CD4-positive, alpha-beta T cell treated with Interleukin-1 beta for 1 hour (primary cell): Measurements from ENCODE around the gene LIPC.

Source experiments
- DNase-seq, 2 donors: peaks; one replicate each; pipeline ENCODE4 v3.0.0-alpha.2; 2020 to 2022

Gene LIPC

DNA sequence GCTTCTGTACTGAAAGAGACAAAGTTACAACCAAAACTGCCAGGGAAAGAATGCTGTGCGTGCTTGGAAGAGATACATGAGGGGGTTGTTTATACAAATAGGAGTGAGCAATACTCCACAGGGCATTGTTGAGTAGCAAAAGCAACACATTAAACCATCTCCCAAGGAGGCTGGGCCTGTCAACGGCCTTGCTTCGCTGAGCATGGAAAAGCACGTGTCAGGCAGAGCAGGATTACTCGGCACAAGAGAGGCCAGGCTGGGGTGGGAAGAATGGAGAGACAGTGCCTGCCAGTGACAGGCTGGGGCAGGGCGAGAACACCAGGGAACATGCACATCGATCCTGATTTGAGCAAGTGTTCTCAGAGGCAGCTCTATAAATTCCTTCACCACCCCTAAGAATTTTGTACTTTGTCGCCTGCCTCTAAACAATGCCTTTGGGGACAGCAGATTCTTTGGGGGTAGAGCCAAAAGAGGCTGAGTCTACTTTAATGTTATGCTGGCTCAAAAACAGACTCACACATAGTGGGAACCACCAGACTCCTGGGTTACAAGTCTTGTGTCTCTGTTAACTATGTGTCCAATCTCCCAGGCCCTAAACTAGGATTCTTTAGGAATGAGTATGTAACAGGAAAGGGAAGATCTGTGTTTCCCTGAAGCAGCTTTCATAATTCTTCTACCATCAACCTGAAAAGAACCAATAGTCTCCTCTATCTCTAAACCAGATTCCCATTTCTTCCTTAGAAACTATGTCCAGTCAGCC lies 67.2 kb downstream of the LIPC start:
- DNase-seq, result no peak

DNA sequence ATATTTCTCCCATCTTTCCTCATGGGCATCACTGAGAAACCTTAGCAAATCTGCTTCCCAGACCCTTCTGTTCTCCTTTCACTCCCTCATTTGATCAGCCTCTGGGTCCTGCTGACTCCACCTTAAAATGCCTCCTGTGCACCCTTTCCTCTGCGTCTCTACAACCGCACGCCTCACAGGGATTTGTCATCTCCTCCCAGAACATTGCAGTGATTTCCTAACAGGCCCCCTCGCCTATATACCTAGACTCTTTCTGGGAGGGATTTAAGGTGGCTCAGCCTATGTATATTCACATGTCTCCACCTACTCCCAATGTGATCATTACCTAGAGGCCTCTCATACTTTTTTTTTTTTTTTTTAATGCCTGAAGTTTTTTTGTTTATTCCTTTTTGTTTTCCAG lies 69.2 kb downstream of the LIPC start:
- DNase-seq, result no peak

DNA sequence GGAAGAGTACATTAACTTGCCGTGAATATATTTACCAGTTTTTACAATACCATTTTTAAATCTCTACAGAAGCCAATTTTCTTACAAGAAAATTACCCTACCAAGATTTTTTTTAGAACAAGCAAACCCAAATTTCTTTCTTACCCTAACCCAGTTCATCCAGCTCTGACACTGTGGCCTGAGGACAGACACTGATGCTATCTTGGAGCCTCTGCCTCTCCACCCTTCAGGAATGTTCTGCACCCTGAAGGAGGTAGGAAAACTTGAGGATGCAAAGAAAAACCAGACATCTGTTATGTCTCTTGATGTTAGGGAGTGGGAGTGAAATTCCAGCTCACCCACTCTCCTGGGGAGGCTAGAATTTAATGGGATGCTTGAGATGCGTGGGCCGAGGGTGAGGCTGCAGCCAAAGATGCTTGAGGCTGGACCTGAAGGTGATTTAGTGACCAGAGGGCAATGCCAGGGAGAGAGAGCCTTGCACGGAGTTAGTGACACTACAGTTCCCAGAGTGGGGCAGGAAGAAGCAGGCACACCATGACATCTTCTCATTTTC lies 69.9 kb downstream of the LIPC start:
- DNase-seq, result no peak

DNA sequence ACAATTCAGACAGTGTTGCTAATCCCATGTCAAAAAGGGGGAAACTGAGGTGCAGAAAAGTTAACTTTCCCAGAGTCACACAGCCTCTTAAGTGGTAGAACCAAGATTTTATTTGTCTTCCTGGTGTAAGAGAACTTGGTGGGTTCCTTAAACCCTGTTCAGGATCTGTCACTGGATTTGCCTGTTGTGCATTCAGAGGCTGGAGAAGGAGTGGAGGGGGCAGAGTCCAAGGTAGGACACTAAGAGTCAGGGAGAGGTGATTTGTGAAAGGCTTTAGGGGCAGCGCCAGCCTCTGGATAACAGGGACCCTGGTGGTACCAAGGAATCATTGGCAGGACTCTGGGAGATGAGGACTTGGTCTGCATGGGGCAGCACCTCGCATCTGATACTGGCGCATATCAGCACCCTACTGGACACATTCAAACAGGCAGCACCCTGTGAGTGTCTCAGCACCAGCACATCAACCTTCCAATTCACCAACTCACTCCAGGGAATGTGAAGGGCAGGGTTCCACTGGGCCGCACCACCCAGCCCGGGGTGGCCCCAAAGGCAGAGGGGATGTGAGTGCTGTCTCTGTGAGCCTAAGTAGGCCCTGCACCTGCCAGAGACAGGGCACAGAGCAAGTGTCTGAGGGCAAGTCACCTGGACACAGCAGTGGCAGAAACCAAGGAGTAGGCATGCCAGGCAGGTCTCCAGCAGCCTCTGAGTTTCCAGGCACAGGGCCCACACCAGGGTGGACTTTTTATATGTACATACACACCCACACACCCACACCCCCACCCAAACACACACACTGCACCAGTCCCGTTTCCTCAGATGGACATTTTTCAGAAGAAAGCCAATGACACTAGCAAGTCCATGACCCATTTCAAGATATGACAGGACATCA lies 71.6 kb downstream of the LIPC start:
- no peak for DNase-seq

DNA sequence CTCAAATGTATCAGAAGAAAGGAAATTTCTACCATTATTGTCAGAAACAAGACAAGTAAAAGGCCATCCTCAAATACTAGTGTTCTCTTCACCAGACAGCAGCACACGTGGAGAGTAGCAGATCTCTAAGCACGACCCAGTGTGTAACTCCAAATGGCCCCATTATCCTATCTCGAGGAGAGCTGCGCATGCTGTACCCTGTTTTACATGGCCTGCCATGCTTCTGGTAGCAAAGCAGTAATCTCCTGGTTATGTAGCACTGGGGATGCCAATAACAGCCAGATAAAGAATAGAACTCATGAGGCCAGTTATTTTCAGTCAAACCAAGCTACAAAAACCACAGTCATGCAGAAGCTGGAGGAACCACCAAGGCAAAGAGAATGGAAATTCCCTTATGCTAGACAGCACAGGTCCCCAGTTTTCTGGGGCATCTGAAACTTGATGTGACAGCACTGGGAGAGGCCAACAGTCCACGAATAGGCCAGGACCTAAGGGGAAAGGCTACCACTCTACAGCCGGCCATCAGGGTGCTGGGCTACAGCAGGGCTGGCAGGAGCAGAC lies 73.0 kb downstream of the LIPC start:
- no peak for DNase-seq

DNA sequence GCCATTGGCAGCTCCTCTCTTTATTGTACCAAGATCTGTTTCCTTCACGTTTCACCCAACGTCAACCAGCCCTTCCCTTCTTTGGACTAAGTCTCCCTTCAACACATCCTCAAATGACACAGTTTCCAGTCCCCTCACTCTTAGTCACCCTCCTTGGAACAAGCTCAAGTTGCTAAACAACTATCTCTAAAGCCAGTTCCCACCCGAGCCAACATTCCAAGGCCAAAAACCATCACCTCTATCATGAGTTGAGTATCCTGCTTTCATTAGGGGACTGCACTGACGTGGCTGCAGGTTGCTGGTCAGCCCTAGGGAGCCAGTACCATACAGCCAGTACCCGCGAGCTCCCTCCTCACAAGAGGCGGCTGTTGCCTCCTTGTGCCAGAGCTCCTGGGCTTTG lies 73.8 kb downstream of the LIPC start:
- no peak for DNase-seq

DNA sequence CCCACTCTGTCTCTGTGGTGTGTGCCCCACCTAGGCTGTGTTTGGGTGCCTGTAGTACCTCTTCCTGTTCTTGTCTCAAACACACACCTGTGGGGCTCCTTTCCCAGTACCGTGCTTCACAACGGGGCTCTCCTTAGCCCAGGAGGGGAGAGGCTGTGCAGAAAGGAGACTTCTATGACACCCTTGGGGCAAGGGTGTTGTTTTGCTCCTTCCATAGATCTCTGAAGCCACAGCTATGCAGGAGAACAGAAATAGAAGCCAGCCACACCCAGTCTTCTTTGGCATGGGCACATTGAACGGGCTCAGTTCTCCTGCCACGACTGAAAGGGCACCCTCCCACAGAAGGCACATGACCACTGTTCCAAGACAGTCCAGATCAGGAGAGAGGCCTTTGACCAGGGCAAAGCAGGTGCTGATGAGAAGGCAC lies 74.3 kb downstream of the LIPC start:
- DNase-seq, result no peak

DNA sequence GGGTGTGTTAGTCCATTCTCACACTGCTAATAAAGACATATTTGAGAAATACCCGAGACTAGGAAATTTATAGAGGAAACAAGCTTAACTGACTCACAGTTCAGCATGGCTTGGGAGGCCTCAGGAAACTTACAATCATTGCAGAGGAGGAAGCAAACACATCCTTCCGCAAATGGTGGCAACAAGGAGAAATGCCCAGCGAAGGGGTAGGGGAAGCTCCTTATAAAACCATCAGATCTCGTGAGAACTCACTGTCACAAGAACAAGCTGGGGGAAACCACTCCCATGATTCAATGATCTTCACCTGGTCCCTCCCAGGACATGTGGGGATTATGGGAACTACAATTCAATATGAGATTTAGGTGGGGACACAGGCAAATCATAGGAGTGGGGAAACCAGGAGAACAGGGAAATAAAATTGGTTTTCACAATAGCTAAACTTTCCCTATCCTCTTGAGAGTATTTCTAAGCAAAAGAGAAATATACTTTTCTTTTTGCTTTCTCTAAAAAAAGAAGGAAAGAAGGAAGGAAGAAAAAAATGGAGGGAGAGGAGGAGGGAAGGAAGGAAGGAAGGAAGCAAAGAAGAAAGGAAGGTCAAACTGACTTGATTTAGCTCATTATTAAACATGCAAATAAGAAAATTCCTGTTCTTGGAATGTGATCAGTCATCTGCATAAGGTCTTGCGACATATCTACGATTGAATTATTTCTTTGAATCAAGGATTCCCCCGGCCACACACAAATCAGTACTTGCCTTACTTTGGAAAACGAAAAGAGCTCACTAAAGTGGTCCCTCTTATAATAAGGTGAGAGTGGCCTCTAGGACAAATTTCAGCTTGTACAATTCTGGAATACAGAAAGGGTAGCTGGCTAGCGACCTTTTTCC lies 75.2 kb downstream of the LIPC start:
- DNase-seq, result peak in 1 of 2 donors; percentile 36

DNA sequence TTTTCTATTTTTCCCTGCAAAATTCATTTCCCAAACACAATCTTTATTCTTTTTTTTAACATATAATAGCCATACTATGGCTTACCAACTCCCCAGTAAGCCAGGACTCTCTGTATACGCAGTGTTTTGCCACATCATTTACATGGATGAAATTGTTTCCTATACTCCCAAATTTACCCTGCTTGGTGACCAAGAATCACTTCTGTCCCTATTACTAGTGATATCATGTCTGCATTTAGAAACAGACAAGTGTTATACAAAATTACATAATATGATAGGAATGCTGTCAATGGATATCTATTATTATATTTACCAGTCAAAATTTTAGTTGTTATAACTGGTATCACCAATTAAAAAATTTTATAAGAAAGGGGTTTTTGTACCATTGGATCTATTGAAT lies 77.8 kb downstream of the LIPC start:
- no peak for DNase-seq

DNA sequence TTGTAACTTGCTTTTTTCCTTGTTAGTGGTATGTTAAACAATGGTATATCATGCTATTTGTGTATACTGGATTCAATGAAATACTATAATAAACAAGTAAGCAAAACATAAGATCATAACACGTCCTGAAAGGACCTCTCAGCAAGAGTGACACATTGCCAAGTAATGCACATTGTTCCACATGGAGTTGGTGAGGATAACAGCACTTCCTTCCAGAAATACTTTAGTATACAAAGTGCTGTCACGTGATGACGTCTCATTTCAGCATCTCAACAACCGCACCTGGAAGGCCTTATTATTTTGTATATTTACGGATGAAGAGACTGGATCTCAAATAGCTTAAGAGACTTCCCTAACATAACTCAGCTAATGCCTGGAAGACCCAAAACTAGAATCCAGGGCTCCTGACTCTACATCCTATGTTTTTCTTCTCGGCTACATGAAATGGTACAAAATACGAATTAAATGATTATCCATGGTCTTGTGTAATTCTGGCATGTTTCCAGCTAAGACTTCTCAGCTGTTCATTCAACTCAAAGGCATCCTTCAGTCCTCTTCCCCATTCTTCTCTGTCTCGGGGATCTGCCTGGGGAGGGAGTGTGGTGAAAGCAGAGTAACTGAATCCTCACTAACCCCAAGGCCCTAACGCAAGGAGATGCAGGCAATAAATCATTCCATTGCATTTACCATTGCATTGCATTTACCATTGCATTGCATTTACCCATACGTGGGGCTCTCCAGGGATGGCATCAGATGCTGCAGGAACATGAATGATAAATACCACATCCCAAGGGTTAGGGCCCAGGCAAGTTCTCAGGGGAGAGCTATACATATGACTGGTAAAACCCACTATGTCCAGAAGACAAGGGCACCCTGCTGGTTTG lies 79.2 kb downstream of the LIPC start:
- DNase-seq, result no peak

DNA sequence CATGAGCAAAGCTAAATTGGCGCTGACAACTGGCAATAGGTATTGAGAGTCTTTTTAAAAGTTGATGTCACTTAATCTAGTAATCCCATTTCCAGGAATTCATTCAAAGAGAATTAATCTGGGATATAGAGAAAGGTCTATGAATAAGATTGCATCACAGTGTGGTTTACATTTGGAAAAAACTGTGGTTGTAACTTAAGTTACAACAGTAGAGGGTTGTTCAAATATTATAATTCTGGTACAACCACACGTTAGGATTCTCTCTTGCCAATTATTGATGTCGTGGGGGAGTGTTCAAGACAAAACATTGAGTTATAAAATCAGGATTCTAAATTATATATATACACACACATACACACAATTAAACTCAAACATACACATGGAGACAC lies 79.8 kb downstream of the LIPC start:
- DNase-seq, result no peak

DNA sequence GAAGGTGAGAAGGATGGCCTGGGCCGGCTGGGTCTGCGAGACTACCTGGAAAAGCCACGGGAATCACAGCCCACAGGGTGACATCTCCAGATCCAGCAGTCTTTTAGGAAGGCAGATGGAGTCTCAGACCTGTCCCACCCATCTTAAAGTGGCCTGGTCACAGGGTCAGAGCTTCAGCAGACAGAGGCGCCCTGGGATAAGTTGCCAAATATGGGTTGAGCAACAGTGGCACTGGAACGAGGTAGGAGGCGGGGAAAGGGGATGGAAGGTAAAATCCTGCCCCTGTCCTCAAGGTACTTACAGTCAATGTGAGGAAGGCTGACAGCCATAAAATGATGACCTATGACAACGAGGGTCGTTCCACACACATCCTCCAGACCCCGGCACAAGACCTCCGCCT lies 80.7 kb downstream of the LIPC start:
- no peak for DNase-seq

DNA sequence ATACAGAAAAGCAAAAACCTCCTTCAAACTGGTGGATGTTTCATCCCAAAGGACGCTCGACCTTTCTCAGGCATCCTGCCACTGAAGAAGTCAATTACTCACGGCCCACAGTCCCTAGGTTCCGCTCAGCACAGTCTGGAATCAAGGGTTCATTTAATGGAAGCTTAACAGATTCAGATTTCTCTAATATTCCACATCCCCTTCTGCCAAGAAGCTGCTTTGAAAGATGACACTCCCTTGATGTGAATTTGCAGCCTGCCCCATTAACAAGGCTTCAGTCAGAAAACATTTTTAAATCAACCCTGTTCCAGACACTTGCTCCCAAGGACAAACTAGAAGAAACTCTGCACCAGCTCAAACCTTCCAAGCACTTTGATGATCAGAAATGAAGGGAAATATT lies 81.2 kb downstream of the LIPC start:
- DNase-seq, result no peak

DNA sequence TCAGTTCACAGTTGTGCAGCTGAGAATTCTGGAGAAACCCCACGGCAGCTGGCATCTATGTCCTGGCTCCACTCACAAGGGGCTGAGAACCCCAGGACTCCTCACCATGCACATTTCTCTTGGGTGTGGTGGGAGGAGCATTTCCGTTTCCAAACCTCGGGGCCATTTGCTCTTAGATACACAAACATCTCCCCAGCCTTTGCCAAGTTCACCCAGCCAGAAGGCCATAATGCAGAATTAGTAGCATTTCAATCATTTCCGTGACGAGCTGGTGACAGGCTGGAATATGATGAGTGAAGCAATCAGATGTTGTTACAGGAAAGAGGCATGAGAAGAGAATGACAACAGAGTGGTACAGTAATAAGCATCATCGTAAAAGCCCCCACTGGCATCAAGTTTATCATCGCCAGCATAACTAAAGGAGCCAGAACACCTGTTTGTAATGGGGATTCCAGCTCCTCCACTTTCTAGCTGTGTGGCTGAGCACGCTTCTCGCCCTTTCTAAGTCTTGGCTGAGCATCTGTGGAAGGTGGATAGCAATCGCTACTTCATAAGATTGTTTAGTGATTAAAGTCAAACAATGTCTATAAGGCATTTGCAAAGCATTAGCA lies 82.0 kb downstream of the LIPC start:
- DNase-seq, result no peak

DNA sequence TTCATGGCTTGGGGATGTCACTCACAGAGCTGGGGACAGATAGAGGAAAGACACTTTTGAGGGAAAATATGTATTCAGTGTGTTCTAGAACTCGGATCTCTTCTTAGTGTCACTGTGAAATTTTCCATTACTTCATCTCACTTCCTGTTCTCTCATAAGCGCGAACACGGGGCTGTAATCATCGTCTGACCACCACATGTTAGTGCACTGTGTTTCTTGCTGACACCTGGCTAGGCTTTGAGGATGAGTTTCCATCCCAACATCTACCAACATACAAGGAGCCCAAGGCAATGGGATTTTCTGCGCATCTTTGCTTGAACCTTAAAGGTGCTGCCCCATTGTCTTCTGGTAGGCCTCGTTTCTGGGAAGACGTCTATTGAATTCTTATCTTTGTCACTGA lies 84.0 kb downstream of the LIPC start:
- peak; percentile 18 to 22 for DNase-seq

DNA sequence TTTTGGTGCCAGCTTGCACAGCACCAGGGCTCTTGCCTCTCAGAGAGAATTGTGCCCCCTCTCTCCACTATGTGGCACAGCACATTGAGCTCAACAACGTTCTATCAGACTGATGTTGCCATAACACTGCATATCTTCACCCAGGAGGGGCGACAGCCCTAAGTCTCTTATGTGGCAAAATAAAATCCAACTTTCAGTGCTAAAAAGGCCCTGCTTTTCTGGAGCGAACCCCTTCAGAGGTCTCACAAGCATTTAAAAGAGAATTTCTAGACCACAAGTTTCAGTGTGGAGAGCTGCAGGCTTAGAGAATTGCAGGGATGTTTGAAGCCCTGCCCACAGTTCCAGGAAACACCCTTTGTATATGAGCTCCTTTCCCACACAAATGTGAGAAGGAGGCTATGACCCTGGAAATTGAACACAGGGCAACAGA lies 85.5 kb downstream of the LIPC start:
- DNase-seq, result peak in 1 of 2 donors; percentile 17

DNA sequence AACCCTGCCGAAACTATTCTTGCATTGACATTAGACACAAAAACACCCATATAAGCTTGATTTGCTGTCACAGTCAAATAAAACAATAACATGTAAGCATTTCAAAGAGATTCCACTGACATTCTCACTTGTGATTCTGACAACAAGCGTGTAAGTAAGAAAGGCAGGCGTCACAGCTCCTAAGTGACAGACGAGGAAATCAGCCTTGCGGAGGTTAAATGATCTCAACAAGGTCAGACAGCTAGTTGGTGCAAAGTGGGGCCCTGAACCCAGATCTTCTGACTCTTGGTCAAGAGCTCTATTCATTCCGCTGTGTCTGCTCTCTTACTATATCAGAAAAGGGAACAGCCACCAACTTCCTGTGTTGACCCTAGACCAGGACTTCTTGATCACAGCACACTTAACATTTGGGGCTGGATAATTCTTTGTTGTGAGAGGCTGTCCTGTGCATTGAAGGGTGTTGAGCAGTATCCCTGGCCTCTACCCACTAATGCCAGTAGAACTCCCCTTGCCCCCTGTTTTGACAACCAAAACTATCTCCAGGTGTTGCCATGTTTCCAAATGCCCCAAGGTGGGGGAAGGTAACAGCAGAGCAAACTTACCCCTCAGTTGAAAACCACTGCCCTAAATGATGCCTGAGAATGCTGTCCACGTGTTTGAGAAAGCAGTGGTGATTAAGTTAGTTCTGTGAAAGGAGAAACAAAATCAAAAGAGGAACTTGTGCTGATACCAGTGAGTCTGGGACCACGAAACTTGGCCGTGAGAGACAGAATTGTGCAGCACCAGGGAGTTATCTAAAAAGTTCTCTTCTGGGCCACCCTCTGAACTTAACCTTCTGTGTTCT lies 86.1 kb downstream of the LIPC start:
- DNase-seq, result peak; percentile 11 to 41

DNA sequence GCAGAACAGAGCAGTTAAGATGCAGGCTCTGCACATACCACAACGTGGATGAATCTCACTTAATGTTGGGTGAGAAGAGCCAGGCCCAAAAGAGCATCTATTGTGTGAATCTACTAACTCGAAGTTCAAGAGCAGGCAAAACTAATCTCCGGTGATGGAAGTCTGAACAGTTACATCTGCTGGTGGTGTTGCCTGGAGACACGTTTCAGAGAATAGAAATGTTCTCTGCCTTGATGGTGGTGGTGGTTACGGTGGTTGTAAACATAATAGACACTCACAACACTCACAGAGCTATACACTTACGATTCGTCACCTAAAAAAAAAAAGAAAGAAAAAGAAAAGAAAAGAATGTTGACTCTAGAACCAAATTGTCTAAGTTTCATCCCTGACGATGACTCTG lies 86.8 kb downstream of the LIPC start:
- peak; percentile 12 to 14 for DNase-seq

DNA sequence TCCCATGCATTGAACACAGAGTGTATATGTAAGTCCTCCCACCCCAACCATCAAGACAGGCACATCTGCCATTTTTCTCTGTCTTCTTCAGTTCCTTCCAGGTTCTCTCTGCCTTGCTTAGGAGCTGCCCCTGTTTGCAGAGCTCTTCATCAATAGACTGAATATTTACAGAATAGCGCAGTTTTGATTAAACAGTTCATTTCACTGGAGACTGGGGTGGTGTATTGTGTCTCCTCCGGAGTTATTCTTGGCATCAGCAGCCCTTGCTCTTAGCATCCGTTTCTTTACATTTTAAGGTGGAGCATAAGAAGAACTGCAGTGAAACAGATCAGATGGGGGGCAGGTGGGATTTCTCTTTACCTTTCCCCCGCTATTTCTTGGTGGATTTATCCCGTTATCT lies 87.7 kb downstream of the LIPC start:
- DNase-seq, result no peak

DNA sequence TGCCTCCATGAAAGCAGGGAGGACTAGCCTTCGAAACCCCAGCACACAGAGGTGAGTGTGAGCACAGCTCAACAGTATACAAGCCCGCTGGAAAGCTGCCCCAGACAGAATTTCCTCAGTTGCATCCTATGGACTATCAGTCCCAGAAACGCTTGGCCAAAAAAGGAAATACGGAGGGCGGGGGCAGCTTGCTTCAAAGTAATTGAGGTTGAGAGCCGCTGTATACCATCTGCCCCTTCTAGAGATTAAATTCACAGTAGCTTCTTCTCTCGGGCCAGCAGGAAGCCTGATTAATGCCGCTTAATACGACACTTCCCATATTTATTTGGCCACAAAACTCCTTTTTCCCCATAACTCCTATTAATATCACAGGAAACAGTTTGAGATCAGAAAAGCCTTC lies 88.7 kb downstream of the LIPC start:
- DNase-seq, result no peak
